Spleen (tissue), 7 donors: ENCODE measurements around the gene ZCCHC7.

Experiments used
- POLR2A ChIP-seq, 3 donors: fragments of 450-650 bp; IDR thresholded peaks; one replicate each; pipeline ENCODE4 v1.5.1; 2017; ENCODE audit warnings: antibody characterized with exemption in 3 of 3, mild to moderate bottlenecking in 1 of 3
- TF ChIP-seq, protein P1 (sequence below), 11 experiments: fragments of 200-600 bp in 7 of 11; fragments of 450-650 bp in 4 of 11; sonication (generic) in 4 of 11; IDR thresholded peaks in 8 of 11; conservative IDR thresholded peaks in 3 of 11; 1 replicate in 7 of 11; 2 replicates in 4 of 11; pipeline versions ENCODE4 v1.4.0 to v1.8.0; 2016 to 2021; ENCODE audit warnings: antibody characterized with exemption in 11 of 11, inconsistent platforms in 4 of 11, mild to moderate bottlenecking in 1 of 11
- donor health status: DM: no; HTN: no; CAD: no; lungs with moderate emphysema.
- donor health status: DM: no; HTN: no; CAD: no.
- donor health status: DM: no; HTN: no; CAD: no.

DNA sequence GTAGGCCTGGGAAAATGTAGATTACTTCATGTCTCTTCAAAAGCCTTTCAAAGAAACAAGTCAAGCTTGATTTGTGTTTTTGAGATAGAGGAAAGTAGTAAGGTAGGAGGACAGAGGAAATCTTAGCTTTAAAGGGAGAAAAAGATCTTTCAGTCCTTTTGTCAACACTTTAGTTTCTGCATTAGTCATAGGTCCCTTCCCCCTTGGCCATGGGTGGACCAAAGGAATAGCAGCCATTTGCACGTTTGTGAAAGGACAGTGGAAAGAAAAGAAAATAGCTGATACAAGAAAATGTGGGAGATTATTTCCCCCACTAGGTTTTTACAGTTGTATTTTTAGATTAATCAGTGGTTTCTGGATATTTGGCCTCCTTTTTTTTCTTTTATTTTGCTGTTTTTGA is 180.2 kb downstream of the ZCCHC7 start:
- TF ChIP-seq, protein P1, sequence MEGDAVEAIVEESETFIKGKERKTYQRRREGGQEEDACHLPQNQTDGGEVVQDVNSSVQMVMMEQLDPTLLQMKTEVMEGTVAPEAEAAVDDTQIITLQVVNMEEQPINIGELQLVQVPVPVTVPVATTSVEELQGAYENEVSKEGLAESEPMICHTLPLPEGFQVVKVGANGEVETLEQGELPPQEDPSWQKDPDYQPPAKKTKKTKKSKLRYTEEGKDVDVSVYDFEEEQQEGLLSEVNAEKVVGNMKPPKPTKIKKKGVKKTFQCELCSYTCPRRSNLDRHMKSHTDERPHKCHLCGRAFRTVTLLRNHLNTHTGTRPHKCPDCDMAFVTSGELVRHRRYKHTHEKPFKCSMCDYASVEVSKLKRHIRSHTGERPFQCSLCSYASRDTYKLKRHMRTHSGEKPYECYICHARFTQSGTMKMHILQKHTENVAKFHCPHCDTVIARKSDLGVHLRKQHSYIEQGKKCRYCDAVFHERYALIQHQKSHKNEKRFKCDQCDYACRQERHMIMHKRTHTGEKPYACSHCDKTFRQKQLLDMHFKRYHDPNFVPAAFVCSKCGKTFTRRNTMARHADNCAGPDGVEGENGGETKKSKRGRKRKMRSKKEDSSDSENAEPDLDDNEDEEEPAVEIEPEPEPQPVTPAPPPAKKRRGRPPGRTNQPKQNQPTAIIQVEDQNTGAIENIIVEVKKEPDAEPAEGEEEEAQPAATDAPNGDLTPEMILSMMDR (IDR thresholded peaks at IDR 0.05 in 8 of 11, conservative IDR thresholded peaks at IDR 0.05 in 3 of 11): no peak
- TF ChIP-seq POLR2A (IDR thresholded peaks at IDR 0.05): no peak
